Loucy (cell line): ENCODE data around the gene HLX.

ENCODE experiments used
- EZH2phosphoT487 ChIP-seq: fragments of 200-600 bp; IDR thresholded peaks from 2 replicates; pipeline ENCODE4 v1.6.1; 2018; ENCODE audit warnings: antibody characterized with exemption, mild to moderate bottlenecking, moderate library complexity, borderline replicate concordance
- TF ChIP-seq, protein P1 (sequence below): fragments of 200-600 bp; sonication (generic); conservative IDR thresholded peaks from 2 replicates; pipeline ENCODE4 v1.5.1; 2014; ENCODE audit warnings: mild to moderate bottlenecking, antibody characterized with exemption, low read length

DNA sequence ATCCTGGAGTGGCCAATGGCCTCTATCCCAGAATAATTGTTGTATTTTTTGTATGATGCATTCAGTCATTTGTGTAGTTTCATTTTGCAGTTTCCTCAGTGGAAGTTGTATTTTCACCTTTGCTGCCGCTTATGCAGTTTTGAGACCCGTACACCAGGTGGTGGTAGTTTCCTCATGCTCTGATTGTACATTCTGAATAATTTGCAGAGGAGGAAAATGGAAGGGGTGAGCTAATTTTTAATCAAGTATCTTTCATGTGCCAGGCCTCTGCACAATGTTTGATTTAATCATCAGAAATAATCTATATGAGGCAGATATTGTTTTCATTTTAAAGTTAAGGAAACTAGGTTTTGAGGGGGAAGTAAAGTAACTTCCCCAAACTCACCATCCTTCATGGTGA is 29.5 kb downstream of the HLX start:
- TF ChIP-seq, protein P1, sequence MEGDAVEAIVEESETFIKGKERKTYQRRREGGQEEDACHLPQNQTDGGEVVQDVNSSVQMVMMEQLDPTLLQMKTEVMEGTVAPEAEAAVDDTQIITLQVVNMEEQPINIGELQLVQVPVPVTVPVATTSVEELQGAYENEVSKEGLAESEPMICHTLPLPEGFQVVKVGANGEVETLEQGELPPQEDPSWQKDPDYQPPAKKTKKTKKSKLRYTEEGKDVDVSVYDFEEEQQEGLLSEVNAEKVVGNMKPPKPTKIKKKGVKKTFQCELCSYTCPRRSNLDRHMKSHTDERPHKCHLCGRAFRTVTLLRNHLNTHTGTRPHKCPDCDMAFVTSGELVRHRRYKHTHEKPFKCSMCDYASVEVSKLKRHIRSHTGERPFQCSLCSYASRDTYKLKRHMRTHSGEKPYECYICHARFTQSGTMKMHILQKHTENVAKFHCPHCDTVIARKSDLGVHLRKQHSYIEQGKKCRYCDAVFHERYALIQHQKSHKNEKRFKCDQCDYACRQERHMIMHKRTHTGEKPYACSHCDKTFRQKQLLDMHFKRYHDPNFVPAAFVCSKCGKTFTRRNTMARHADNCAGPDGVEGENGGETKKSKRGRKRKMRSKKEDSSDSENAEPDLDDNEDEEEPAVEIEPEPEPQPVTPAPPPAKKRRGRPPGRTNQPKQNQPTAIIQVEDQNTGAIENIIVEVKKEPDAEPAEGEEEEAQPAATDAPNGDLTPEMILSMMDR: peak; percentile 90
- no peak for TF ChIP-seq EZH2phosphoT487
